ENCODE data around the gene VPS33A.
"Not testable (repeated sequence)": the region's sequence is repeated elsewhere in the genome, so short reads cannot be mapped to it uniquely, and the experiment has no call there.

The VPS33A gene

GRCh38 chr12:122266230-122266901, at the start of gene VPS33A:
TSS of gene VPS33A (minus strand) at chr12:122266494. CDS start at chr12:122266408, 86 bp downstream.
- peak; percentile 94 for DNase-seq

- no peak for DNase-seq
Observed at GRCh38 chr12:122312926-122313325, 46.6 kb upstream of the VPS33A start.

GRCh38 chr12:122311696-122312095, 45.4 kb upstream of the VPS33A start:
- no peak for DNase-seq

- no peak for DNase-seq
Observed at GRCh38 chr12:122310626-122311333, 44.5 kb upstream of the VPS33A start.

GRCh38 chr12:122309564-122310121, 43.3 kb upstream of the VPS33A start:
- DNase-seq = no peak

GRCh38 chr12:122308811-122309210, 42.5 kb upstream of the VPS33A start:
- no peak for DNase-seq

GRCh38 chr12:122306407-122306806, 40.1 kb upstream of the VPS33A start:
- DNase-seq = no peak

- no peak for DNase-seq
Observed at GRCh38 chr12:122304924-122305323, 38.6 kb upstream of the VPS33A start.

- DNase-seq = no peak
Observed at GRCh38 chr12:122303068-122303467, 36.8 kb upstream of the VPS33A start.

GRCh38 chr12:122298071-122298748, 31.9 kb upstream of the VPS33A start:
- no peak for DNase-seq

GRCh38 chr12:122297494-122297893, 31.2 kb upstream of the VPS33A start:
- no peak for DNase-seq

GRCh38 chr12:122295877-122296276, 29.6 kb upstream of the VPS33A start:
- DNase-seq = no peak

GRCh38 chr12:122293081-122293480, 26.8 kb upstream of the VPS33A start:
- no peak for DNase-seq

- no peak for DNase-seq
Observed at GRCh38 chr12:122291431-122291830, 25.1 kb upstream of the VPS33A start.

- no peak for DNase-seq
Observed at GRCh38 chr12:122283680-122284079, 17.4 kb upstream of the VPS33A start.

- DNase-seq = no peak
Observed at GRCh38 chr12:122282061-122282460, 15.8 kb upstream of the VPS33A start.

- DNase-seq = no peak
Observed at GRCh38 chr12:122276242-122276641, 9.9 kb upstream of the VPS33A start.

GRCh38 chr12:122275459-122275858, 9.2 kb upstream of the VPS33A start:
- DNase-seq = no peak

- no peak for DNase-seq
Observed at GRCh38 chr12:122265886-122266229, 436 bp downstream of the VPS33A start.

GRCh38 chr12:122265476-122265875, 818 bp downstream of the VPS33A start:
- no peak for DNase-seq

GRCh38 chr12:122260735-122261134, 5.6 kb downstream of the VPS33A start:
- DNase-seq = not testable (repeated sequence)

GRCh38 chr12:122258939-122259338, 7.4 kb downstream of the VPS33A start:
- DNase-seq = not testable (repeated sequence)

GRCh38 chr12:122258462-122258861, 7.8 kb downstream of the VPS33A start:
- DNase-seq = not testable (repeated sequence)

GRCh38 chr12:122250536-122250935, 15.8 kb downstream of the VPS33A start:
- no peak for DNase-seq
